ENCODE measurements around the gene AKAP13.

GRCh38 chr15:85386261-85386660 is 5.9 kb downstream of the AKAP13 start:
- TF ChIP-seq CTCF (IDR thresholded peaks at IDR 0.05; ENCODE audit: insufficient read depth, low read length, poor library complexity, severe bottlenecking): no peak
- TF ChIP-seq EZH2phosphoT487 (conservative IDR thresholded peaks at IDR 0.05; ENCODE audit: low read length): no peak

Measured in SU-DHL-6 (cell line).